Spleen (tissue), 7 donors: ENCODE data around the gene FAR2.

Experiments used
- POLR2AphosphoS5 ChIP-seq, 3 donors: sonication (generic); formaldehyde crosslinking; IDR thresholded peaks; one replicate each; pipeline ENCODE4 v1.5.1; 2017; ENCODE audit warnings: antibody characterized with exemption in 3 of 3
- TF ChIP-seq, protein P1 (sequence below), 11 experiments: fragments of 200-600 bp in 7 of 11; fragments of 450-650 bp in 4 of 11; sonication (generic) in 4 of 11; IDR thresholded peaks in 8 of 11; conservative IDR thresholded peaks in 3 of 11; 1 replicate in 7 of 11; 2 replicates in 4 of 11; pipeline versions ENCODE4 v1.4.0 to v1.8.0; 2016 to 2021; ENCODE audit warnings: antibody characterized with exemption in 11 of 11, inconsistent platforms in 4 of 11, mild to moderate bottlenecking in 1 of 11
- donor health status: DM: no; HTN: no; CAD: no; lungs with moderate emphysema.
- donor health status: DM: no; HTN: no; CAD: no.
- donor health status: DM: no; HTN: no; CAD: no.

DNA sequence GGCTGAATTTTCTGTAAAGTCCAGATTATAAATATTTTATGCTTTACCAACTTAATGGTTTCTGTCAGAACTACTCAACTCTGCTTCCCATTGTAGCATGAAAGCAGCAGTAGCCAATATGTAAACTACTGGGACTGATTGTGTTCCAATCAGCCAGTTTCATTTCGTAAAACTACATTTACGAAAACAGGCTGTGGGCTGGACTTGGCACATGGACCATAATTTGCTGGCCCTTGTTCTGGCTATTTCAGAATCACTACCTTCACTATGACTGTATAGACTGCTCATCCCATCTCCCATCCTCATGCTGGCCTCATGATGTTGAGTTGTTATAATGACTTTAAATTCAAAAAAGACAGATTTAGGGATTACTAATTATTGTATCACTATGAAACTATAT, 38.7 kb downstream of the FAR2 start:
- no peak for TF ChIP-seq POLR2AphosphoS5 (IDR thresholded peaks at IDR 0.05)
- TF ChIP-seq, protein P1, sequence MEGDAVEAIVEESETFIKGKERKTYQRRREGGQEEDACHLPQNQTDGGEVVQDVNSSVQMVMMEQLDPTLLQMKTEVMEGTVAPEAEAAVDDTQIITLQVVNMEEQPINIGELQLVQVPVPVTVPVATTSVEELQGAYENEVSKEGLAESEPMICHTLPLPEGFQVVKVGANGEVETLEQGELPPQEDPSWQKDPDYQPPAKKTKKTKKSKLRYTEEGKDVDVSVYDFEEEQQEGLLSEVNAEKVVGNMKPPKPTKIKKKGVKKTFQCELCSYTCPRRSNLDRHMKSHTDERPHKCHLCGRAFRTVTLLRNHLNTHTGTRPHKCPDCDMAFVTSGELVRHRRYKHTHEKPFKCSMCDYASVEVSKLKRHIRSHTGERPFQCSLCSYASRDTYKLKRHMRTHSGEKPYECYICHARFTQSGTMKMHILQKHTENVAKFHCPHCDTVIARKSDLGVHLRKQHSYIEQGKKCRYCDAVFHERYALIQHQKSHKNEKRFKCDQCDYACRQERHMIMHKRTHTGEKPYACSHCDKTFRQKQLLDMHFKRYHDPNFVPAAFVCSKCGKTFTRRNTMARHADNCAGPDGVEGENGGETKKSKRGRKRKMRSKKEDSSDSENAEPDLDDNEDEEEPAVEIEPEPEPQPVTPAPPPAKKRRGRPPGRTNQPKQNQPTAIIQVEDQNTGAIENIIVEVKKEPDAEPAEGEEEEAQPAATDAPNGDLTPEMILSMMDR (IDR thresholded peaks at IDR 0.05 in 8 of 11, conservative IDR thresholded peaks at IDR 0.05 in 3 of 11), result no peak
